C1 segment of cervical spinal cord (tissue), 14 donors: Measurements from ENCODE around the gene ACKR2.

ENCODE experiments used
- DNase-seq, 14 donors: peaks; one replicate each; lab custom pipeline; 2025; lab: John Stamatoyannopoulos, UW

Gene ACKR2

DNA sequence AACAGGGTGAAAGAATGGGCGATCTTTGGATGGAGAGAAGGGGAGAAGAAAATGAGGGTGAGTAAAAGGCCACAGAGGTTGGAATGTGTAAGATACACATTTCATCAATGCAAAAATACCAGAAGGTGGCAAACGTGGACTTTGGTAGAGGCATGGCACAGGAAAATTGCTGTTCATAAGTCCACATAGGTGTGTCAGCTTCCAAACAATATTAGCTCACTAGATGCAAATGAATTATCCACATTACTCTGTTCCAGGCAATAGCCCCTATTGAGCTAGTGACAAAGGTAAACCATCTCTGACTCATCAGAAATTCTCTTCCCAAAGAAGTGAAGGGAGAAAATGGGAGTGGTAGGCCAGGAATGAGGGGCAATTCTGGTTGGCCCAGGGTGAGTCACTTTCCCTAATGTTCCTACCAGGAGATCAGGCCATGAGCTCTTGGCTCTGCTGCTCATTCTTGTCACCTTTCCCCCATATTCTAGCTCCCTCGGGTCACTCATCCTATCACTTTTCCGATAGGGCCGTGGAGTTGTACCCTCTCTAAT, 19.9 kb downstream of the ACKR2 start:
- DNase-seq, result no peak

DNA sequence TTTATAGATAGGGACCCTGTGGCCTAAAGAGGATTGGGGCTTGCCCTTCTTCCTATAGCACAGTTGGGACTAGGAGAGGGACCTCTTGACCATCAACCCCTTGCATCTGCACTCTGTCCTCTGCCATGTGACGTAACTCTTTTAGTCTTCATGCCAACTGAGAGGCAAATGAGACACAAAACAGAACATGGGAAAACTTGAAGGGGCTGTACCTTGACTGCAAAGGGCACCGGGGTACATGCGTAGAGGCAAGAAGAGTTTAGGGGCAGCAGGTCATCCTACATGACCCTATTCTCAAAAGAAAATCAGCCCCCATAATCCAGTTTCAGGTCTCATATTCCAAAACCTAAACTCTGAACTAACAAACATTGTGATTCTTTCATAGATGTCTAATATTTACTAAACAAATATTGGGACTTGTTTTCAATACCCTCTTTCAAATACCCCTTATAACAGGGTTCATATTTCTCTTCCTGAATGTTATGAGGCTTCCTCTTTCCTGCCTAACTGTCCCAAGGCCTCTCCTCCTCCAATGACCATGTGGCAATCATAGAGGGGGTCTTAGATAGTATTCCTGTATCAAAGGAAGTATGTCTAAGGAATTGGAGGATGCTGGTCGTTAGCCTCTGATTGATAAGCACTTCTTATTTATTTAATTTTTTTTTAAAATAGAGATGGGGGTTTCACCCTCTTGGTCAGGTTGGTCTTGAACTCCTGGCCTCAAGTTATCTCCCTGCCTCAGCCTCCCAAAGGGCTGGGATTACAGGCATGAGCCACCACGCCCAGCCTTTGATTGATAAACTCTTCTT, 20.6 kb downstream of the ACKR2 start:
- no peak for DNase-seq

DNA sequence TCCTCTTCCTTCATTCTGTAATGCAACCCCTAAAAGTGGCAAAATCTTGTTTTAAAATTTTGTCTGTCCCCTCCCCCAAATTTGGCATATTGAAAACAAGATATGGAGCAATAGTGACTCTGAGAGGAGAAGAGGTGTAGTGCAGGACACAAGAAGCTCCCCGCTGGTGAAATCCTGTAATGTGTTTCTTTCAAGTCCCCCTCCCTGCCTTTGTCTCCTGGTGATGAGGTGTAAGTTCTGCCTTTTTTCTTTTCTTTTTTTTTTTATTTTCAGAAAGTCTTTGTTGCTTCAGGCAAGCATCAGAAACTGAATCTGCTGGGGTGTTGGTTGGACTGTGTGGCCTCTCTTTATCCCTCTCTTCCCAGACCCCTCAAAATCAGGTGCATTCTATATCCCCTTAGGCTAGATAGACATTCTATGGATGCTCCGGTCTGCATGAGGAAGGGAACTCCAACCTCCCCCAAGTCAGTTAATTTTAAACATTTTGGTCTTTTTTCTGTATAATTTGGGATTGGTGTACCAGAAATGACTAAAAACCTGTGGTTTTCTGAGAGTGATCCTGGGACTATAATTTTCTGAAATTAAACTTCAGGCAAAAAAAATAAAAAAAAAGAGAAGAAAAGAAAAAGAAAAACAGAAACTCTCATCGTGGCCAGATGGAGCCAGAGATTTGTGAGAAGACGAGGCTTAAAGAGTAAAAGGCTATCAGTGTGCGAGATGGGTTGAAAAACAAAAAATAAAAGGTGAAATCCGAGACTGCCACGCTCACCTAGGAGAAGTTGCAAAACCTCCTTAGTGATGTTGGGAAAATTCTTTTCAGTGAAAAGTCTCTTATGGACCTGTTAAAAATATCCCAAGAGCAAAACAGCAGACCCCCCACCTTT, 21.4 kb downstream of the ACKR2 start:
- DNase-seq, result no peak

DNA sequence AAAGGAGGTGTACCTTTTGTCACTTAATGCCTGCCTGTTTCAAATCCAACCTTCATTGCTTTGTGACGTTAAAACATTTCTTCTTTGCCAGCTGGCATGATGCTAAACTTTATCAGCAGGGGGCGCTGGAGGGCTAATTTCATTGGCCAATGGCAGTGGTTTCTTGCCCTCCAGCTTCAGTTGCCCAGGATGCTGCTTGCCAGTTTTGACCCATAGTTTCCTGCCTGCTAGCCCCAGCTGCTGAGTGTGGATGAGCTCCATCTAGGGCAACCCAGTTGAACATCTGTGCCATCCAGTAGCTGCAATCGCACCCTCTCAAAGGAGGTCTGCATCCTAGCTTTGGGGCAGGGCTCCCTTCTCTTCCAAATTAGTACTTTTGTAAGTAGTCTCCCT, 22.1 kb downstream of the ACKR2 start:
- peak in 10 of 14 donors; percentile 4 to 68 (median 44) for DNase-seq

GRCh38 chr3:42836150-42837123, 27.2 kb downstream of the ACKR2 start:
- no peak for DNase-seq

DNA sequence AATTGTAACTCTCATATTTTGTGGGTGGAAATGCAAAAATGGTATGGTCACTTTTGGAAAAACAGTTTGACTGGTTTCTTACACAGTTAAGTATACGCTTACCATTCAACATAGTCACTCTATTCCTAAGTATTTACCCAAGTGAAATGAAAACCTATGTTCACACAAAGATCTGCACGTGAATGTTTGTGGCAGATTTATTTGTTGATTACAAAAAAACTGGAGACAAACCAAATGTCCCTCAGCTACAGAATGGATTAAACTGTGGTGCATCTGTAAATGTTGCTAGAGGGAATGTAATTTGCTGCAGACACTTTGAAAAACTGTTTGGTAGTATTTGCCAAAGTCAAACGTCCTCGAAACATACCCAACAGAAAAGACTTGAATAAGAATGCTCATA, 29.3 kb downstream of the ACKR2 start:
- DNase-seq, result no peak

DNA sequence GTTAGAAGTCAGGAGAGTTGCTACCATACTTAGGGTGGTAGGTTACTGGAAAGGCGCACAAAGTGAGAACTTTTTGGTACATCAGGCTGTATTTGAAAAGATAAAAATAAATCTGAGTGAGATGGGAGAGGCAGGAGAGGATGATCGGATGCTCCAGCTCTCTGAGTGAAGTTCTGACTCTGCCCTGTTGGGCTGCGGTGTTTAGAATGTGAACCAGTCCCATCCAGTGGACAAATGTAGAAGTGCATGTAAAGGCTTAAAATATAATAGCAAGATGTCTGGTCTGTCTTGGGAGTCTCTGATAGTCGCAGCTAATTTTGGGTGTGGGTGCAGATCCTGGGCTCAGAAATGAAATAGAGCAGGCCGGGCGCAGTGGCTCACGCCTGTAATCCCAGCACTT, 30.4 kb downstream of the ACKR2 start:
- peak in 8 of 14 donors; percentile 5 to 45 (median 10) for DNase-seq

DNA sequence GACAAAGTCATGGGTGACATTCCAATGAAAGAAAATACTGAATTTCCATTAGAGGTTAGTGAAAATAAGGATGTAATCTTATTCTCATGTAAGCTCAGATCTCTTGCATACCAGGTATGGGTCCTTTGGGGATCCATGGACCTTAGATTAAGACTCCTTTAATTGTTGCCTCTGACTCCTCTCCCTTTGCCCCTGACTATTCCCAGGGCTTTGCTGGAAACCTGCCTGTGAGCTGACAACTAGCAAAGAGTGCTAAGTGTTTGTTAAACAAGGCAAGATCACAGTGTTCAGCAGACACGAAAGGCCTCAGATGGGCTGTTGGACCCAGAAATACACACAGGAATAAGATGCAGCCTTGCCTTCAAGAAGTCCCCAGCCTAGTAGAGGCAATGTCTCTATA, 32.1 kb downstream of the ACKR2 start:
- DNase-seq, result no peak

GRCh38 chr3:42843713-42844411, 34.6 kb downstream of the ACKR2 start:
- DNase-seq, result no peak

DNA sequence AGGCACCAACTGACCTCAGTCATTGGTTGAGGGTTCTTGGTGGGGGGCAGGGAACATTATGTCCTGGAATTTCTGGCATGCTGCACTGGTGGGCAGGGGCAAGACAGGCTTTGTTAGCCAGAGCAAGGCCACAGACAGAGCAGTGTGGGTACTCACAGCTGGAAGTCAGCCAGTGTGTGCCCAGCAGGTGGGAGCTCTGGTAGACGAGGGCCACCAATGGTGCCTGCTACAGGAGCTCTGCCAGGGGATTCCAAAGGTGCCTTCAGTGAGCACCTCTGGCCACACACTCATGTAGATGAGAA, 35.1 kb downstream of the ACKR2 start:
- no peak for DNase-seq

- DNase-seq, result no peak
Measured at GRCh38 chr3:42844815-42845214, 35.6 kb downstream of the ACKR2 start.

DNA sequence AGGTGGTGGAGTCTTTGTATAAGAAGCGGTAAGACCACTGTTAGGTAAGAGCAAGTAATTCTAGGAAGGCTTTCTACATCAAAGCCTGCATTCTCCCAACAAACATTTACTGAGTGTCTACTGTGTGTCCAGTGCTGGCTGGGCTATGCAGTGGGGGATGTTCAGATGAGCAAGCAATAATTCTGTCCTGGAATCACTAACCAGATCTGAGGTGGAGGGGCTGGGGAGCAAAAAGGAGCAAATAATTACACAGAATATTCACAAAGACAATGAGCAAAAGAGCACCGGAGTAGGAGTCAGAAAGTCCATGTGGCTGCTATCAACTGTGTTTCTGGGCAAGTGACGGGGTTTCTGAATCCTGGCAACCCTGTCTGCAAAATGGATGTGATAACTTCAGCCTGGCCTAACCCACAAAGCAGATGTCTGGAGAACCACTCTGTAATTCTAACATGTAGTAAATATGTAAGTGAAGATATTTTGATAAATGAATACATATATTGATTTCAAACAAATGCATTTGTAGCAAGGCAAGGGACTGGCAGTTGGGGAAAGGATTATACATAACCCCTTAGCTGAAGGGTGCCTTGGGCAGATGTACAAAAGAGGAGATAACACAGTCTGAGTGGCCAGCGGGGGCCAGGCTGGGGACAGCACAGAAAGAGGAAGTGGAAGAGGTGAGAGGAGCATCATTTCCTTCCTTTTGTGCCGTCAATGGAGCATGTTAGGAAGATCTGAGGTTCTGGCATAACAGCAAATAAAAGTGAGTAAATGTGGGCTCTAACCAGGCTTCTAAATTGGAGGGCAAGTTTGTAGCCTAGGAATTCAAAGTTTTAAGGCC, 37.7 kb downstream of the ACKR2 start:
- DNase-seq, result peak in 6 of 14 donors; percentile 7 to 33 (median 16)

- DNase-seq, result no peak
Measured at GRCh38 chr3:42847731-42848130, 38.5 kb downstream of the ACKR2 start.

- no peak for DNase-seq
Measured at GRCh38 chr3:42849017-42849416, 39.8 kb downstream of the ACKR2 start.

DNA sequence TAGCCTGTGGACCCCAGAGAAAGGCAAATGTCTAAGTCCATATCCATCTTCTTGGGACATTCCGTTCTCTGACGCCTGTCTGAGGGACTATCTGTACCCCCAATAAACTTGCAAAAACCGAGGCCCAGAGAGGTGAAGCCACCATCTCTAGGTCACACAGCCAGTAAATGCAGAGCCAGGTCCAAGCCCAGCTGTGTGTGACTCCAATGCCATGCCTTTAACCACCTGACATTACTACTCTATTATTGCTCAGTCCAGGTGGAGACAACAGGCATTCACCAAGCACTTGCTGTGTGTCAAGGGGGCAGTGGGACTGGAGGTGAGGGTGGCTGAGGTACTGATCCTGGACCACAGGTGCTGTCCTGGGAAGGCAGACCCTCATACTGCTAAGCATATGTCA, 41.0 kb downstream of the ACKR2 start:
- DNase-seq, result no peak

DNA sequence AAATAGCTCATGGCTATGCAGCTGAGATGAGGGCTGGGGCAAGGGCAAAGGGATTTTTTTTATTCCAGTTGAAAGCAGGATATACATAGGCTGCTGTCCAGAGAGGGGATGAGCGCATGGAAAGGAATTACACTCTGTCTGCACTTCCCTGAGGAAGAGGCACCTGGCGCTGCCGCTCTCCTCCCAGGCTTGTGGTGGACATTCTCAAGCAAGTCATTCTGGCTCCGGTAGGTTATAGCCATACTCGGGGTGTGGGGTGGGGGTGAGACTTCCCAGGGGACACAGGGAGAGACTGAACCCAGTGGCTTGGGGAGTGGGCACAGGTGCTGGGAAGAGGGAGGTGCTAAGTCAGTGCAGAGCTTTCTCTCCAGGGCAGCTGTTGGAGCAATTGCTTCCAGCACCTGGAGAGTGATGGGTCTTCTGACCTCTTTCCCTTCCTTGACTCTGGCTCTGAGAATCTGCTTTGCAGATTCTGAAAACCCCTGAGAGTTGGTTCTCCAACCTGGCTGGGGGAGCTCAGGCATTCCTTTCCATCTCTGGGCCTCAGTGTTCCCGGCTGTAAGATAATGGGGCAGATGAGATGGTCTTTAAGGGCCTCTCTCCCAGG, 42.1 kb downstream of the ACKR2 start:
- no peak for DNase-seq

- no peak for DNase-seq
Measured at GRCh38 chr3:42852441-42852840, 43.2 kb downstream of the ACKR2 start.

DNA sequence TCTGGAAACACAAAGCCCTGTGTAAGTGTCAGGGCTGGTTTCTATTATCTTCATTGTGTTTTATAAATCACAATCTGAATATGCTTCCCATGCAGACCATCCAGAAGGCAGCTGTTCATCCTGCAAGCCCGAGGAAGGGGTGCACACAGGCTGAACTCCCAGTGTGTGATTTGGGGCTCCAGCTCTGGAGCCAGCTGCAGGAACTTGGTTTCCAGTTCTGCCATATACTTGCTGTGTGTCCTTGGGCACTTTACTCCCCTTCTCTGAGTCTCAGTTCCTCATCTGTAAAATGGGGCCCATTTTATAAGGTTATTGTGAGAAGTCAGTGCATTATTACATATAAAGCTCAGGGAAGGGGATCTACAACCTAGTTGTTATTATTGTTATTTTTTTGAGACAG, 43.8 kb downstream of the ACKR2 start:
- DNase-seq, result no peak

DNA sequence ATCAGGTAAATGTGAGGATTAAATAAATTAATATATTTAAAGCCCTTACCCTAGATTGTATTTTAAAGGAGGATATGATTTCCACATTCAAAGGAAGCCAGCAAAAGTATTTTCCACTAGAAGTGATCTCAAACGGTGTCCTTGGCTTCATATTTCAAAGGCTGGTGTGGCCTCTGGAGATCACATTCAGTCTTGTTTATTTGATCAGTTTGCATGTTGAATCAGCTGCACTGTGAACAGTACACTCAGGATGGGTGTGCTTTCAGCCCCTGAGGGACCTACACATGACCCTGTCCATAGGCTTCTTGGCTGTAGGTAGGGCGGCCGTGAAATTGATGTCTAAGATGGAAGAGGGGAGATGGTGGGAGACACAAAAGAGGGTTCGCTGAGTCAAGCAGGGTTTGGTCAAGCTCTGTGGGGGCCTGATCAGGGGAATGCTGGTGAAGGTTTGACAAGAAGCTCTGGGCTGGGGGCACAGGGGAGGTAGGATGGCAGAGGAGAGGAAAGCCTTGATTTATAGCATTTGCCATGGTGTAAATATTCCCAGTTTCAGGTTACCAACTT, 44.6 kb downstream of the ACKR2 start:
- DNase-seq, result no peak
